Activated CD4-positive, alpha-beta T cell treated with anti-CD3 and anti-CD28 coated beads, Interleukin-2, Interleukin-4, amounts not matched to agents 100 ng/mL and 50 ng/mL, durations not matched to agents 16 hours and 8 hours (primary cell): ENCODE results near the gene RAD51B.

Experiments
- DNase-seq: peaks from one replicate; pipeline ENCODE4 v3.0.0-alpha.2; 2020; ENCODE audit warnings: low spot score

RAD51B gene

GRCh38 chr14:68464711-68465110, 645.1 kb downstream of the RAD51B start:
- no peak for DNase-seq

- DNase-seq = no peak
Observed at GRCh38 chr14:68466491-68466977, 647.0 kb downstream of the RAD51B start.

- no peak for DNase-seq
Observed at GRCh38 chr14:68467425-68467824, 647.8 kb downstream of the RAD51B start.

- DNase-seq = peak; percentile 66
Observed at GRCh38 chr14:68468437-68469207, 649.0 kb downstream of the RAD51B start.

GRCh38 chr14:68469208-68469713, 649.7 kb downstream of the RAD51B start:
- DNase-seq = no peak

GRCh38 chr14:68470361-68470760, 650.8 kb downstream of the RAD51B start:
- DNase-seq = no peak

GRCh38 chr14:68471029-68471963, 651.7 kb downstream of the RAD51B start:
- no peak for DNase-seq

GRCh38 chr14:68471964-68472508, 652.5 kb downstream of the RAD51B start:
- no peak for DNase-seq

GRCh38 chr14:68473069-68473468, 653.5 kb downstream of the RAD51B start:
- DNase-seq = no peak

GRCh38 chr14:68473794-68474193, 654.2 kb downstream of the RAD51B start:
- DNase-seq = no peak

GRCh38 chr14:68474741-68475140, 655.2 kb downstream of the RAD51B start:
- DNase-seq = no peak

GRCh38 chr14:68475802-68476201, 656.2 kb downstream of the RAD51B start:
- no peak for DNase-seq

GRCh38 chr14:68476212-68477109, 656.9 kb downstream of the RAD51B start:
- no peak for DNase-seq

GRCh38 chr14:68477110-68477455, 657.5 kb downstream of the RAD51B start:
- no peak for DNase-seq

- DNase-seq = no peak
Observed at GRCh38 chr14:68477461-68478085, 658.0 kb downstream of the RAD51B start.

- DNase-seq = no peak
Observed at GRCh38 chr14:68479247-68479646, 659.7 kb downstream of the RAD51B start.

GRCh38 chr14:68482018-68482417, 662.4 kb downstream of the RAD51B start:
- DNase-seq = no peak

- no peak for DNase-seq
Observed at GRCh38 chr14:68482772-68483395, 663.3 kb downstream of the RAD51B start.

GRCh38 chr14:68486033-68486732, 666.6 kb downstream of the RAD51B start:
- DNase-seq = no peak

- no peak for DNase-seq
Observed at GRCh38 chr14:68486809-68487208, 667.2 kb downstream of the RAD51B start.
